H1 (cell line): Measurements from ENCODE around the gene SPEF1.

Experiments used
- ATF2 ChIP-seq: IDR thresholded peaks from 2 replicates; pipeline ENCODE4 v1.6.1; 2012; ENCODE audit warnings: low read length, inconsistent platforms
- CHD2 ChIP-seq: IDR thresholded peaks from 2 replicates; pipeline ENCODE4 v1.6.1; 2012; ENCODE audit warnings: low read length, improper control_type of control experiment
- CTCF ChIP-seq, 3 experiments: IDR thresholded peaks; 1 replicate in 2 of 3; 2 replicates in 1 of 3; pipeline versions ENCODE4 v1.5.1 to v1.6.1; 2011; ENCODE audit warnings: low read length in 3 of 3, mild to moderate bottlenecking in 3 of 3, inconsistent platforms in 2 of 3, low read depth in 1 of 3, moderate library complexity in 1 of 3; ENCODE audit not compliant: insufficient read depth in 1 of 3; ENCODE audit errors: control extremely low read depth in 1 of 3
- EGR1 ChIP-seq: IDR thresholded peaks from 2 replicates; pipeline ENCODE4 v1.6.1; 2011; ENCODE audit warnings: low read depth, low read length, borderline replicate concordance
- EP300 ChIP-seq, 2 experiments: IDR thresholded peaks; 1 replicate in 1 of 2; 2 replicates in 1 of 2; pipeline ENCODE4 v1.6.1; 2011 to 2012; ENCODE audit warnings: low read depth in 2 of 2, low read length in 2 of 2, mild to moderate bottlenecking in 2 of 2, borderline replicate concordance in 1 of 2, inconsistent platforms in 1 of 2, moderate library complexity in 1 of 2
- GTF2F1 ChIP-seq: IDR thresholded peaks from 2 replicates; pipeline ENCODE4 v1.6.1; 2012; ENCODE audit warnings: low read depth, low read length, improper control_type of control experiment, borderline replicate concordance
- HDAC6 ChIP-seq: IDR thresholded peaks from one replicate; pipeline ENCODE4 v1.7.1; 2012; ENCODE audit warnings: low read depth, mild to moderate bottlenecking, inconsistent platforms, low read length, moderate library complexity
- KDM5A ChIP-seq: fragments of 200-600 bp; IDR thresholded peaks from 2 replicates; pipeline ENCODE4 v1.7.1; 2012; ENCODE audit warnings: mild to moderate bottlenecking, low read length, inconsistent platforms, mixed read lengths
- POLR2A ChIP-seq, 2 experiments: IDR thresholded peaks; 1 replicate in 1 of 2; 2 replicates in 1 of 2; pipeline ENCODE4 v1.6.1; 2011; ENCODE audit warnings: low read depth in 2 of 2, low read length in 2 of 2, mild to moderate bottlenecking in 2 of 2; ENCODE audit errors: control extremely low read depth in 1 of 2
- POLR2AphosphoS5 ChIP-seq: IDR thresholded peaks from 2 replicates; pipeline ENCODE4 v1.6.1; 2011; ENCODE audit warnings: low read depth, low read length
- TAF1 ChIP-seq: IDR thresholded peaks from 2 replicates; pipeline ENCODE4 v1.6.1; 2011; ENCODE audit warnings: mild to moderate bottlenecking, low read depth, low read length
- USF2 ChIP-seq: IDR thresholded peaks from 2 replicates; pipeline ENCODE4 v1.6.1; 2011; ENCODE audit warnings: low read length, improper control_type of control experiment

- TF ChIP-seq CHD2 (0 out of 2 replicates have a peak, but pooled peaks have one; percentile 14), KDM5A (no peak), GTF2F1 (no peak), CTCF (IDR thresholded peaks at IDR 0.05; ENCODE audit: control extremely low read depth in 1 of 3, insufficient read depth in 1 of 3, low read depth in 1 of 3, low read length in 3 of 3) (peak; percentile 60 to 77 (median 76)), ATF2 (no peak), HDAC6 (no peak), POLR2AphosphoS5 (no peak), EGR1 (no peak), USF2 (no peak), EP300 (IDR thresholded peaks at IDR 0.05; ENCODE audit: borderline replicate concordance in 1 of 2, low read depth in 2 of 2, low read length in 2 of 2) (no peak), TAF1 (no peak), POLR2A (IDR thresholded peaks at IDR 0.05; ENCODE audit: control extremely low read depth in 1 of 2, low read depth in 2 of 2, low read length in 2 of 2) (no peak; a peak in 1 of 3 replicates)
Observed at GRCh38 chr20:3768342-3769130, 12.7 kb downstream of the SPEF1 start.
